HEK293 (cell line): ENCODE measurements around the gene GRB14.

Source experiments
- CTCF ChIA-PET: fragments of 350-600 bp; formaldehyde crosslinking; extraction: SDS; loops from one replicate; lab custom pipeline; 2021; ENCODE audit warnings: antibody characterized with exemption; lab: Yijun Ruan, JAX
- POLR2A ChIA-PET: fragments of 300-600 bp; formaldehyde crosslinking; extraction: SDS; loops from one replicate; lab custom pipeline; 2020; ENCODE audit warnings: antibody characterized with exemption, inconsistent platforms; lab: Yijun Ruan, JAX
- H3K27ac ChIP-seq: fragments of 200-500 bp; sonication (Bioruptor generic); 2 replicates; pipeline ENCODE4 v1.5.1; 2014; ENCODE audit warnings: low read depth, low read length, control low read depth, inconsistent platforms; ENCODE audit errors: extremely low read depth
- H3K36me3 ChIP-seq, 2 experiments: fragments of 200-500 bp in 1 of 2; sonication (Bioruptor generic) in 1 of 2; 1 replicate in 1 of 2; 2 replicates in 1 of 2; pipeline ENCODE4 v1.5.1; 2014 to 2017; ENCODE audit warnings: inconsistent platforms in 2 of 2, low read length in 2 of 2; ENCODE audit not compliant: control insufficient read depth in 2 of 2, insufficient read depth in 1 of 2
- H3K4me1 ChIP-seq: fragments of 200-500 bp; sonication (Bioruptor generic); 2 replicates; pipeline ENCODE4 v1.5.1; 2014; ENCODE audit warnings: mild to moderate bottlenecking, low read length, inconsistent platforms; ENCODE audit not compliant: control insufficient read depth, insufficient read depth
- H3K4me3 ChIP-seq: 2 replicates; pipeline ENCODE4 v1.5.1; 2011; ENCODE audit warnings: low read depth, mild to moderate bottlenecking, control low read depth, low read length, moderate library complexity
- H3K9me3 ChIP-seq: fragments of 200-500 bp; sonication (Bioruptor generic); 2 replicates; pipeline ENCODE4 v1.5.1; 2014; ENCODE audit warnings: low read depth, low read length, inconsistent platforms; ENCODE audit not compliant: control insufficient read depth, insufficient read depth
- GLI2 ChIP-seq: fragments of 450-650 bp; formaldehyde crosslinking; IDR thresholded peaks from 2 replicates; pipeline ENCODE4; 2017; ENCODE audit warnings: missing biosample characterization, missing genetic modification characterization, low read depth, borderline replicate concordance
- GLIS2 ChIP-seq: fragments of 450-650 bp; formaldehyde crosslinking; IDR thresholded peaks from 2 replicates; pipeline ENCODE4 v1.5.1; 2016; ENCODE audit warnings: missing biosample characterization, missing genetic modification characterization
- KLF1 ChIP-seq: fragments of 450-650 bp; formaldehyde crosslinking; IDR thresholded peaks from 2 replicates; pipeline ENCODE4 v1.5.1; 2016; ENCODE audit warnings: missing biosample characterization, missing genetic modification characterization
- KLF9 ChIP-seq: fragments of 450-650 bp; formaldehyde crosslinking; IDR thresholded peaks from 2 replicates; pipeline ENCODE4 v1.5.1; 2016; ENCODE audit warnings: missing biosample characterization, missing genetic modification characterization, low read depth
- MEIS1 ChIP-seq: sonication (generic); formaldehyde crosslinking; IDR thresholded peaks from 2 replicates; pipeline ENCODE4 v1.8.1; 2022; ENCODE audit warnings: missing genetic modification reagents, mild to moderate bottlenecking, borderline replicate concordance
- MZF1 ChIP-seq: fragments of 450-650 bp; formaldehyde crosslinking; IDR thresholded peaks from 2 replicates; pipeline ENCODE4 v1.5.1; 2017; ENCODE audit warnings: missing biosample characterization, missing genetic modification characterization, borderline replicate concordance
- SALL2 ChIP-seq: fragments of 450-650 bp; formaldehyde crosslinking; IDR thresholded peaks from 2 replicates; pipeline ENCODE4 v1.5.0; 2017; ENCODE audit warnings: missing biosample characterization, mild to moderate bottlenecking, missing genetic modification characterization, borderline replicate concordance
- SCRT2 ChIP-seq: fragments of 450-650 bp; formaldehyde crosslinking; IDR thresholded peaks from 2 replicates; pipeline ENCODE4 v1.5.1; 2016; ENCODE audit warnings: missing biosample characterization, missing genetic modification characterization
- SETDB1 ChIP-seq: IDR thresholded peaks from one replicate; pipeline ENCODE4 v1.6.1; 2017; ENCODE audit warnings: mild to moderate bottlenecking, low read length, moderate library complexity, mixed read lengths; ENCODE audit not compliant: insufficient read length
- SP2 ChIP-seq: fragments of 450-650 bp; formaldehyde crosslinking; IDR thresholded peaks from 2 replicates; pipeline ENCODE4 v1.5.1; 2016; ENCODE audit warnings: missing biosample characterization, missing genetic modification characterization
- SP7 ChIP-seq: fragments of 450-650 bp; formaldehyde crosslinking; IDR thresholded peaks from 2 replicates; pipeline ENCODE4 v1.5.1; 2016; ENCODE audit warnings: missing biosample characterization, missing genetic modification characterization
- TCF7L2 ChIP-seq: IDR thresholded peaks from 2 replicates; pipeline ENCODE4 v1.6.1; 2011; ENCODE audit warnings: low read depth, mild to moderate bottlenecking, inconsistent platforms, low read length, moderate library complexity, borderline replicate concordance
- ZFHX2 ChIP-seq: fragments of 450-650 bp; formaldehyde crosslinking; conservative IDR thresholded peaks from 2 replicates; pipeline ENCODE4 v1.5.1; 2016; ENCODE audit warnings: missing biosample characterization, missing genetic modification characterization
- ZFP37 ChIP-seq: fragments of 450-650 bp; formaldehyde crosslinking; IDR thresholded peaks from 2 replicates; pipeline ENCODE4 v1.5.1; 2016; ENCODE audit warnings: missing biosample characterization, missing genetic modification characterization
- ZNF10 ChIP-seq: fragments of 450-650 bp; formaldehyde crosslinking; IDR thresholded peaks from 2 replicates; pipeline ENCODE4 v1.5.1; 2017; ENCODE audit warnings: missing biosample characterization, missing genetic modification characterization
- ZNF121 ChIP-seq: fragments of 450-650 bp; formaldehyde crosslinking; IDR thresholded peaks from 2 replicates; pipeline ENCODE4 v1.5.1; 2016; ENCODE audit warnings: missing biosample characterization, missing genetic modification characterization
- ZNF169 ChIP-seq: fragments of 450-650 bp; formaldehyde crosslinking; IDR thresholded peaks from 2 replicates; pipeline ENCODE4 v1.5.1; 2016; ENCODE audit warnings: missing biosample characterization, missing genetic modification characterization
- ZNF174 ChIP-seq: fragments of 450-650 bp; formaldehyde crosslinking; IDR thresholded peaks from 2 replicates; pipeline ENCODE4 v1.5.0; 2017; ENCODE audit warnings: missing biosample characterization, mild to moderate bottlenecking, missing genetic modification characterization
- ZNF302 ChIP-seq: fragments of 450-650 bp; formaldehyde crosslinking; IDR thresholded peaks from 2 replicates; pipeline ENCODE4 v1.5.1; 2016; ENCODE audit warnings: missing biosample characterization, missing genetic modification characterization, low read depth
- ZNF48 ChIP-seq: fragments of 450-650 bp; formaldehyde crosslinking; IDR thresholded peaks from 2 replicates; pipeline ENCODE4 v1.5.1; 2016; ENCODE audit warnings: missing biosample characterization, missing genetic modification characterization
- ZNF677 ChIP-seq: fragments of 450-650 bp; IDR thresholded peaks from 2 replicates; pipeline ENCODE4 v1.5.0; 2018; ENCODE audit warnings: missing biosample characterization, mild to moderate bottlenecking, missing genetic modification characterization, moderate library complexity
- ZNF701 ChIP-seq: fragments of 450-650 bp; formaldehyde crosslinking; IDR thresholded peaks from 2 replicates; pipeline ENCODE4 v1.5.1; 2016; ENCODE audit warnings: missing biosample characterization, missing genetic modification characterization
- ZNF830 ChIP-seq: fragments of 450-650 bp; IDR thresholded peaks from 2 replicates; pipeline ENCODE4 v1.5.0; 2018; ENCODE audit warnings: missing biosample characterization, missing genetic modification characterization, low read depth, mild to moderate bottlenecking, moderate library complexity
- TF ChIP-seq, protein P1 (sequence below): fragments of 450-650 bp; formaldehyde crosslinking; IDR thresholded peaks from 2 replicates; pipeline ENCODE4 v1.5.1; 2016; ENCODE audit warnings: missing biosample characterization, missing genetic modification characterization
- TF ChIP-seq, protein P2 (sequence below): fragments of 450-650 bp; formaldehyde crosslinking; IDR thresholded peaks from 2 replicates; pipeline ENCODE4 v1.5.1; 2017; ENCODE audit warnings: missing biosample characterization, missing genetic modification characterization
- TF ChIP-seq, protein P3 (sequence below): fragments of 450-650 bp; formaldehyde crosslinking; conservative IDR thresholded peaks from 2 replicates; pipeline ENCODE4 v1.5.1; 2016; ENCODE audit warnings: low read depth, missing biosample characterization, missing genetic modification characterization

GRB14 gene

DNA sequence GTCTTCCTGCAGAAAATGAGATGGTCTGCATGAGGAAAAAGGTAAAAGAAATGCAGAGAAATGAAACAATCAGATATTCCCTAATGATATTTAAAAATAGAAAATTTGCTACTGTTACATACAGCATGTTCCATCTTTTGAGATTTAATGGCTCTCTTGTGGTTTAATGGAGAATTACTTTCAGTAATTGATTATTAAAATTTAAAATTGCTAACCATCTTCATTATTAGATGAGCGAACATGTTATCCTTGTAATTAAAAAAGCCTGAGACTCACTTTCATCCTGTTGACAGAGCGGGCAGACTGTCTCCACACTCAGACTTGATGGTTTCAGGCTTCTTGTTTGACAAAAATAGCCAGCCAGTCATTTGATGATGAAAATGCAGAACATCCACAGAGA, 171.0 kb downstream of the GRB14 start:
- CTCF ChIA-PET = interaction anchor here (1.4 kb wide), 1 partner anchor 19 kb away, joined by 3 read pairs; no protein-coding TSS in a partner anchor
- Histone ChIP-seq H3K4me3 (no peak overlapping the region), H3K4me1 (no peaks in the 10 kb centered on the region), H3K36me3 (no peaks in the 10 kb centered on the region), H3K9me3 (no peaks in the 10 kb centered on the region), H3K27ac (no peak overlapping the region)
- POLR2A ChIA-PET = no interaction called here
- TF ChIP-seq ZNF10 (no peak), ZNF174 (tag by site-specific recombination) (no peak)

DNA sequence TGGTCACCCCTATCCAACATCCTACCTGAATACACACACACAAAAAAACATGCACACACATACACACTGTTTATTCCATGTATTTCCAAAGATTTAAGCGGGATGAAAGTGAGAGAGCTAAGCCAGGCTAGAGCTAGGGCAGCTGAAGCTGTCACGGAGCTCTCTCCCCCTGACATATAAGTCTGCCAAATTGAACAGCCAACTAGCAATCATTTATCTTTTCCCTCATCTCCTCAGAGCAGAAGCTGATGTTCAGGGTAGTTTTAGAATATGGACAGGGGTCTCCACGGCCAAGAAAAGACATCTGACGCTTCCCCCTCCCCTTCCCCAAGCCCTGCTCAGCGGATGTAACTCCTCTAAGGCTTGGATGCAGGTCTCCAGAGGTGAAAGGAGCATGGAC, 171.6 kb downstream of the GRB14 start:
- no peak overlapping the region for H3K27ac ChIP-seq
- no peaks in the 10 kb centered on the region for H3K9me3 ChIP-seq
- H3K4me3 ChIP-seq = no peak overlapping the region
- TF ChIP-seq TCF7L2 (no peak), ZNF48 (tag by site-specific recombination) (no peak), KLF1 (tag by site-specific recombination) (no peak), ZFHX2 (tag by site-specific recombination) (no peak)
- TF ChIP-seq, protein P1, sequence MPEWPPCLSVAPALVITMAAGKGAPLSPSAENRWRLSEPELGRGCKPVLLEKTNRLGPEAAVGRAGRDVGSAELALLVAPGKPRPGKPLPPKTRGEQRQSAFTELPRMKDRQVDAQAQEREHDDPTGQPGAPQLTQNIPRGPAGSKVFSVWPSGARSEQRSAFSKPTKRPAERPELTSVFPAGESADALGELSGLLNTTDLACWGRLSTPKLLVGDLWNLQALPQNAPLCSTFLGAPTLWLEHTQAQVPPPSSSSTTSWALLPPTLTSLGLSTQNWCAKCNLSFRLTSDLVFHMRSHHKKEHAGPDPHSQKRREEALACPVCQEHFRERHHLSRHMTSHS = no peak
- H3K4me1 ChIP-seq = no peaks in the 10 kb centered on the region
- CTCF ChIA-PET = no interaction called here
- H3K36me3 ChIP-seq = no peaks in the 10 kb centered on the region
- POLR2A ChIA-PET = no interaction called here

DNA sequence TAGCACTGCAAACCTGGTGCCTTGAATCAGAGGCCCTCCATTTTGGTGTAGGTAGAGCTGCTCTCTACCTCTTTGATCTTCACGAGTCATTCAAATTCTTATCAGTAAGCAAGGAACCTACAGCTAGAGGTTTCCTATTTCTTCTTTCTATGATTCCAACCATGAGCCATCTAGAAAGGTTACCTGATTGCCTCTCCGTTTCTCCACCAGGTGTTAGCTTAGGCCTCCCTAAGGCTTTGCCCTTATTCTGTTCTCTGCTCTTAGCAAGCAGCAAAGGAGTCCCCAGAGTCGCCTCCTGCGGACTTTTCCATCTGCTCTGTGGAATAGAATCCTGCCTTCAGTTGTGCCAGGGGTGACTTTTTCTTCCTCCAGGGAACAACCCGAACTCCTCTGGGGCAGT, 173.6 kb downstream of the GRB14 start:
- Histone ChIP-seq H3K4me3 (no peak overlapping the region), H3K9me3 (no peaks in the 10 kb centered on the region), H3K36me3 (no peaks in the 10 kb centered on the region), H3K4me1 (no peaks in the 10 kb centered on the region), H3K27ac (no peak overlapping the region)
- TF ChIP-seq ZNF302 (tag by site-specific recombination) (no peak), ZNF677 (tag by site-specific recombination) (no peak), ZNF830 (no peak), SCRT2 (tag by site-specific recombination) (no peak), ZNF169 (tag by site-specific recombination) (no peak), SP7 (tag by site-specific recombination) (no peak), TCF7L2 (no peak), MEIS1 (CRISPR knock-in tag) (no peak), GLI2 (no peak), ZFP37 (tag by site-specific recombination) (no peak), ZNF121 (tag by site-specific recombination) (no peak), GLIS2 (no peak), SALL2 (no peak), SP2 (tag by site-specific recombination) (no peak), KLF9 (tag by site-specific recombination) (no peak), SETDB1 (no peak), ZNF701 (tag by site-specific recombination) (no peak), MZF1 (tag by site-specific recombination) (no peak)
- TF ChIP-seq, protein P2, sequence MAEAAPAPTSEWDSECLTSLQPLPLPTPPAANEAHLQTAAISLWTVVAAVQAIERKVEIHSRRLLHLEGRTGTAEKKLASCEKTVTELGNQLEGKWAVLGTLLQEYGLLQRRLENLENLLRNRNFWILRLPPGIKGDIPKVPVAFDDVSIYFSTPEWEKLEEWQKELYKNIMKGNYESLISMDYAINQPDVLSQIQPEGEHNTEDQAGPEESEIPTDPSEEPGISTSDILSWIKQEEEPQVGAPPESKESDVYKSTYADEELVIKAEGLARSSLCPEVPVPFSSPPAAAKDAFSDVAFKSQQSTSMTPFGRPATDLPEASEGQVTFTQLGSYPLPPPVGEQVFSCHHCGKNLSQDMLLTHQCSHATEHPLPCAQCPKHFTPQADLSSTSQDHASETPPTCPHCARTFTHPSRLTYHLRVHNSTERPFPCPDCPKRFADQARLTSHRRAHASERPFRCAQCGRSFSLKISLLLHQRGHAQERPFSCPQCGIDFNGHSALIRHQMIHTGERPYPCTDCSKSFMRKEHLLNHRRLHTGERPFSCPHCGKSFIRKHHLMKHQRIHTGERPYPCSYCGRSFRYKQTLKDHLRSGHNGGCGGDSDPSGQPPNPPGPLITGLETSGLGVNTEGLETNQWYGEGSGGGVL (tag by site-specific recombination) = no peak
- TF ChIP-seq, protein P3, sequence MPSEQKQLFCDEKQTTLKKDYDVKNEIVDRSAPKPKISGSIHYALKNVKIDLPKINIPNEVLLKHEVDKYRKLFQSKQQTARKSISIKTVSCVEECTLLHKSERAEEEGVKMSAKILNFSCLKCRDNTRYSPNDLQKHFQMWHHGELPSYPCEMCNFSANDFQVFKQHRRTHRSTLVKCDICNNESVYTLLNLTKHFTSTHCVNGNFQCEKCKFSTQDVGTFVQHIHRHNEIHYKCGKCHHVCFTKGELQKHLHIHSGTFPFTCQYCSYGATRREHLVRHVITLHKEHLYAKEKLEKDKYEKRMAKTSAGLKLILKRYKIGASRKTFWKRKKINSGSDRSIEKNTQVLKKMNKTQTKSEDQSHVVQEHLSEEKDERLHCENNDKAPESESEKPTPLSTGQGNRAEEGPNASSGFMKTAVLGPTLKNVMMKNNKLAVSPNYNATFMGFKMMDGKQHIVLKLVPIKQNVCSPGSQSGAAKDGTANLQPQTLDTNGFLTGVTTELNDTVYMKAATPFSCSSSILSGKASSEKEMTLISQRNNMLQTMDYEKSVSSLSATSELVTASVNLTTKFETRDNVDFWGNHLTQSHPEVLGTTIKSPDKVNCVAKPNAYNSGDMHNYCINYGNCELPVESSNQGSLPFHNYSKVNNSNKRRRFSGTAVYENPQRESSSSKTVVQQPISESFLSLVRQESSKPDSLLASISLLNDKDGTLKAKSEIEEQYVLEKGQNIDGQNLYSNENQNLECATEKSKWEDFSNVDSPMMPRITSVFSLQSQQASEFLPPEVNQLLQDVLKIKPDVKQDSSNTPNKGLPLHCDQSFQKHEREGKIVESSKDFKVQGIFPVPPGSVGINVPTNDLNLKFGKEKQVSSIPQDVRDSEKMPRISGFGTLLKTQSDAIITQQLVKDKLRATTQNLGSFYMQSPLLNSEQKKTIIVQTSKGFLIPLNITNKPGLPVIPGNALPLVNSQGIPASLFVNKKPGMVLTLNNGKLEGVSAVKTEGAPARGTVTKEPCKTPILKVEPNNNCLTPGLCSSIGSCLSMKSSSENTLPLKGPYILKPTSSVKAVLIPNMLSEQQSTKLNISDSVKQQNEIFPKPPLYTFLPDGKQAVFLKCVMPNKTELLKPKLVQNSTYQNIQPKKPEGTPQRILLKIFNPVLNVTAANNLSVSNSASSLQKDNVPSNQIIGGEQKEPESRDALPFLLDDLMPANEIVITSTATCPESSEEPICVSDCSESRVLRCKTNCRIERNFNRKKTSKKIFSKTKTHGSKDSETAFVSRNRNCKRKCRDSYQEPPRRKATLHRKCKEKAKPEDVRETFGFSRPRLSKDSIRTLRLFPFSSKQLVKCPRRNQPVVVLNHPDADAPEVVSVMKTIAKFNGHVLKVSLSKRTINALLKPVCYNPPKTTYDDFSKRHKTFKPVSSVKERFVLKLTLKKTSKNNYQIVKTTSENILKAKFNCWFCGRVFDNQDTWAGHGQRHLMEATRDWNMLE (tag by site-specific recombination) = no peak
- ChIA-PET CTCF (no interaction called here), POLR2A (no interaction called here)
